NCI-H2107 treated with DMSO at 0.1 percent for 48 hours (cell line): ENCODE results near the gene ACAA1.

Experiments
- DNase-seq: peaks from one replicate; lab custom pipeline; 2025; ENCODE audit not compliant: unreplicated experiment; lab: John Stamatoyannopoulos, UW

Gene ACAA1

DNA sequence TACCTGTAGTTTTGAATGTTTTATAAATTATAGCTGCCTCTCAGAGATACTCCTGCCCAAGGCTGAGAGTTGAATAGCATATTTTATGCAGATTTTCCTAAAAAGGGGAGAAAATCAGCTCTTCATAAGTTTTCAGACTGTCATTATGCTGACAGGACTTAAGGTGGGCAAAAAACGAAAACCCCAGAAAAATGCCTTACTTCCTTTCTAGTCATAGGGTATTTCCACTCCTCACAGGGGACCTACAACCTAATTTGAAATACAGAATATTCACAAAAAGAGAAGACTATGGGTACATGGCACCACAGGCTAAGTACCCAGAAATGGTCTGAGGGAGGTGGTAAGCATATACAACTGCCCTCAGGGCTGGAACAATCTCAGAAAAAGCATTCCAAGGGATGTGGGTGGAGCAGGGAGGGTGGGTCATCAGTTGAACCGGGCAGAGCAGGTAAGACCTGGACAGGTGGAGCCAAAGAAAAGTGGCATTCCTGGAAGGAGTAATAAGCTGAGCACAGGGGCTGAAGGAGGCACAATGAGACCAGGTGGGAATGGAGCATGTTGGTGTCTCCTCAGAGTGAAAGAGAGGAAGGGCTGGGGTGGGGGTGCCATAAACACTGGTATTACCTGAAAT lies 17.8 kb upstream of the ACAA1 start:
- no peak for DNase-seq

DNA sequence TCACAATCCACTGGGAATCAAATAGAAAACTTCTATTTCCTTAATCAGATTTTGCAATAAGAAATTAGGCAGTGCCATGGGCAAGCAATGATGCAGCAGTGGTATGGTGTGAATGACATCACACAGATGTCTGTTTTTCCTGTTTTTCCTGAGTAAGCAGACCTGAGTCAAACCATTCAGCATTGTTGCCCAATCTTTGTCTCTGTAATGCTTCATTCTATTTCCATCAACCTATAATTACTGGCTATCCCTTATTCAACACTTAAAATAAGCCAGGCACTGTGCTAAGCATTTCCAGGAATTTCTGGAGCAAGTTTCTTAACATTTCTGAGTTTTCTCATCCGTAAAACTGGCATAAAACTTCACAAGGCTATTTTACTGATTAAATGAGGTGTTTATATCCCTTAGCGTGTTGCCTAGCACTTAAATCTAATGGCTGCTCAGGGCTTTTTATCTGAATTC lies 17.1 kb upstream of the ACAA1 start:
- no peak for DNase-seq

- DNase-seq: no peak
Measured at GRCh38 chr3:38153221-38153620, 16.3 kb upstream of the ACAA1 start.

DNA sequence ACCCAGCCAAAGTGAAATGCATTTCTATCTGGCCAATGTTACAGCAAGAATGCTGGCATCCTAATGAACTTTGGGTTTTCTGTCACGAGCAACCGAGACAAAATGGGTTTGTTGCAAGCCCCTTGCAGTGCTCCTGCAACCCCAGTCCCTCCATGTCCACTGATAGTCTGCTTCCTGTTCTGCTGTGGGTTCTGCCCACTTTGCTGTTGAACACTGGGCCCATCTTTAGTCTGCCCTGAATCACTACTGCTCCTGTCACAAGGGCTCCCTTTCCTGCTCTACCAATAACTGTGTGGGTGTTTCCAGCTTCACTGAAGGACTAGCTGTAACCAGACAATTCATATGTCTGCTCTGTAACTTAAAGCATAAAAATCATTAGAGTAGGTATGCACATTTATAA lies 15.7 kb upstream of the ACAA1 start:
- no peak for DNase-seq

GRCh38 chr3:38151667-38152265 lies 14.8 kb upstream of the ACAA1 start:
- no peak for DNase-seq

GRCh38 chr3:38150780-38151528 lies 14.0 kb upstream of the ACAA1 start:
- no peak for DNase-seq

GRCh38 chr3:38149708-38150107 lies 12.8 kb upstream of the ACAA1 start:
- DNase-seq: no peak

DNA sequence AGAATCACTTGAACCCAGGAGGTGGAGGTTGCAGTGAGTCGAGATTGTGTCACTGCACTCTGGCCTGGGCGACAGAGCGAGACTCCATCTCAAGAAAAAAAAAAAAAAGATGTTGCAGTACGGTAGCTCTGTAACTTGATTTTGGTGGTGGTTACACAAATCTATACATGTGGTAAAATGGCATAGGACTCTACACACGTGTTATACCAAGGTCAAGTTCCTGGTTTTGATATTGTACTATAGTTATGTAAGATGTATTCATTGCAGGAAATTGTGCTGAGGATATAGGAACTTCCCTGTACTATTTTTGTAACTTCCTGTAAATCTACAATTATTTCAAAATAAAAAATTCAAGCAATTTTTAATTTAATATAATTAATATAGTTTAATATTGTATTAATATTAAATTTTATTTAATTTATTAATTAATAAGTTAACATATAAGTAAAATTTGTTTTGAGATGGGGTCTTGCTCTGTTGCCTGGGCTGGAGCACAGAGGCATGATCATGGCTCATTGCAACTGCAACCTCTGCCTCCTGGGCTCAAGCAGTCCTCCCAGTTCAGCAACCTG lies 11.5 kb upstream of the ACAA1 start:
- DNase-seq: no peak

DNA sequence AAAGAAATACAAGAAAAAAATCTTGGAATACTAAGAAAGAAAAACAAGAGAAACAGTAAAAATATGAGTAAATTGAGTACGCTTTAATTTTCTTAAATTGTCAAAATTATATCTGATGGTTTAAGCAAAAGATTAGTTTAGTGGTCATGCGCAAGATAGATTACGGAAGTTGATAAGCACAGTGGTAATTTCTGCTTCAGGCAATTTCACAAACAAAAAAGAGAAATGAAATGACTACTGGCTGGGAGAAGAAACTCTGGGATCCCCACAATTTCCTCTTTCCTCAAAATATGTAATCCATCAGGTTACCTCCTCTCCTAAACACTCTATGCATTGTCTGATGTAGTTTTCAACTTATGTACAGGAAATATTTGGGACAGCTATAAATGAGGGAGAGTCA lies 10.5 kb upstream of the ACAA1 start:
- DNase-seq: no peak

DNA sequence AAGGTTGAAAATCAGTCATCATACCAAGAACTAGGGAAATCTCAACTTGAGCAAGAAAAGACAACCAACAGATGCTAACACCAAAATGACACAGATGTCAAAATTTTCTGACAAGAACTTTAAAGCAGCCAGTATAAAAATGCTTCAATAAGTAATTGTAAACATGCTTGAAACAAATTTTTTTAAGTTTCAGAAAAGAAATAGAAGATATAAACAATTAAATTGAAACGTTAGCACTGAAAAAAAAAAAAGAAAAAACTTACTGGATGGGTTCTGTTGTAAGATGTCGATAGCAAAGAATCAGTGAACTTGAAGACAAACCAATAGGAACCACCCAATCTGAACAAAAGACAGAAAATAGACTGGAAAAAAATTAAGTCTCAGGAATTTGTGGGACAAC lies 9.6 kb upstream of the ACAA1 start:
- DNase-seq: no peak

DNA sequence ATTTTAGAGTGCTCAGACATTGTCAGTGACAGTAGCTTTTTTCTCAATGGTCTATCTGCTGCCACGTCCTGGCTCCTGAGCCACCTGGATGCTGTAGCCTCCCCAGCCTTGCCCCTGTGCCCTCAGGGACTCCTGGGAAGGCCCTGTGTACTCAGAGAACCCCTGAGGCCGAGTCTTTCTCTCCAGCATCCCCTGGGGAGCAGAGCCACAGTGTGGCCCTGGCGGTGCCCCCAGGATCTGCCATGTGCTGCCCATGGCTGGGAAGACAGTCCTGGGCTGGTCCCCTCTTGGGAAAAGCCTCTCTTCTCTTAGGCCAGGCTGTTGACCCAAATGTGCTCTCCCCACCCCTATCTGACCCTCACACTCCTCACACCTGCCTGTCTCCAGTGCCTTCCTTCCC lies 6.6 kb upstream of the ACAA1 start:
- no peak for DNase-seq

DNA sequence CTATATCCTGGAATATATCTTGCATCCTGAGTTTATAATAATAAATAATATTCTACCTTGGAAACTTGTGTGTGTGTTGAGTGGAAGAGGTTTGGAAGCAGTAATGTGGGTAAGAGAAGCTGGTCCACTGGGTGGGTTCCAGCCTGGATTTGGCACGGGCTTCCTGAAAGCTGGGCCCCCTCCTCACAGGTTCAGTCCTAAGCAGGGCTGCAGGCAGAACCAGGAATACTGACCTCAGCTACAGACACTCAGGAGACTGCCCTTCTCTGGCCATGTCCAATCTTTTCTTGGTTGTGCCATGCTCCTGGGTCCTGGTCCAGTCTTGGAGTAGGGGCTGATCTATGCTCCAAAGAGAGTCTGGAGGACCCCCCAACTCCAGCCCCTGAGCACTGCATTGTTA lies 6.0 kb upstream of the ACAA1 start:
- no peak for DNase-seq

DNA sequence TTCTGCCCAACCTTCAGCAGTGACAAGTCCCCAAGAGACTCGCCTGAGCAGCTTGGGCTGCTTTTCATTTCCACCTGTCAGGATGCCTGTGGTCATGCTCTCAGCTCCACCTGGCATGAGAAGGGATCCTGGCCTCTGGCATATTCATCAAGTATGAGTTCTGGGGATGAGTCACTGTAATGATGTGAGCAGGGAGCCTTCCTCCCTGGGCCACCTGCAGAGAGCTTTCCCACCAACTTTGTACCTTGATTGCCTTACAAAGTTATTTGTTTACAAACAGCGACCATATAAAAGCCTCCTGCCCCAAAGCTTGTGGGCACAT lies 5.0 kb upstream of the ACAA1 start:
- DNase-seq: peak; percentile 19

- DNase-seq: no peak
Measured at GRCh38 chr3:38141173-38141951, 4.4 kb upstream of the ACAA1 start.

GRCh38 chr3:38140326-38141172 lies 3.6 kb upstream of the ACAA1 start:
- no peak for DNase-seq

DNA sequence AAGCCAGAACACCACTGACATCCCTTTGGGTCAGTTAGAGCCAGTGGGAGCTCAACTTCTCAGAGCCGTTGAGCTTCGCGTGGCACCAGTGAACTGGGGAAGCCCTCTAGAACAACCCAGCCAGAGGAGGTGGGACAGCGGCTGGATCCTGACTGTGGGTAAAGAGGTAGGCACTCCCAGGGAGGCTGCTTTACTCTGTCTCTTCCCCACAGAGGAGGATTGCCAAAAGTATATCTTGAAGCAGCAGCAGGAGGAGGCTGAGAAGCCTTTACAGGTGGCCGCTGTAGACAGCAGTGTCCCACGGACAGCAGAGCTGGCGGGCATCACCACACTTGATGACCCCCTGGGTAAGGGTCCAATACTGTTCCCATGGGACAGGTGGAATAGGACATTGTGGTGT lies 2.7 kb upstream of the ACAA1 start:
- no peak for DNase-seq

GRCh38 chr3:38139191-38139590 lies 2.3 kb upstream of the ACAA1 start:
- no peak for DNase-seq

DNA sequence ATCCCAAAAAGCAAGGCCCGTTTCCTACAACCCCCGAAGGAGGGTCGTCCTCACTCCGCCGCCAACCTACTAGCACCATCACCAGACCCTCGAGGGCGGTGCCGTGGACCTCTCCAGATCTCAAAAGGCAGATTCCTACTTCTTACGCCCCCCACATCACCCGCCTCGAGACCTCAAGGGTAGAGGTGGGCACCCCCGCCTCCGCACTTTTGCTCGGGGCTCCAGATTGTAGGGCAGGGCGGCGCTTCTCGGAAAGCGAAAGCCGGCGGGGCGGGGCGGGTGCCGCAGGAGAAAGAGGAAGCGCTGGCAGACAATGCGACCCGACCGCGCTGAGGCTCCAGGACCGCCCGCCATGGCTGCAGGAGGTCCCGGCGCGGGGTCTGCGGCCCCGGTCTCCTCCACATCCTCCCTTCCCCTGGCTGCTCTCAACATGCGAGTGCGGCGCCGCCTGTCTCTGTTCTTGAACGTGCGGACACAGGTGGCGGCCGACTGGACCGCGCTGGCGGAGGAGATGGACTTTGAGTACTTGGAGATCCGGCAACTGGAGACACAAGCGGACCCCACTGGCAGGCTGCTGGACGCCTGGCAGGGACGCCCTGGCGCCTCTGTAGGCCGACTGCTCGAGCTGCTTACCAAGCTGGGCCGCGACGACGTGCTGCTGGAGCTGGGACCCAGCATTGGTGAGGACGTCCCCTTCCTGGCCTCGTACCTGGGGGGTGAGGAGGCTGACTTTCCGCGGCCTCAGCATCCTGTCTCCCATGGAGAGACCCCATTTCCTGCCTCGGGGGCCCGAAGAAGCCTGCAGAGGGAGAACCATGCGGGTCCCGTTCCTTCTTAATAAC lies 1.6 kb upstream of the ACAA1 start, which contains the start of gene MYD88:
TSS of gene MYD88 (plus strand) at position 313 of the 842 bp plus-strand sequence. CDS start at position 353, 40 bp downstream.
- DNase-seq: no peak

DNA sequence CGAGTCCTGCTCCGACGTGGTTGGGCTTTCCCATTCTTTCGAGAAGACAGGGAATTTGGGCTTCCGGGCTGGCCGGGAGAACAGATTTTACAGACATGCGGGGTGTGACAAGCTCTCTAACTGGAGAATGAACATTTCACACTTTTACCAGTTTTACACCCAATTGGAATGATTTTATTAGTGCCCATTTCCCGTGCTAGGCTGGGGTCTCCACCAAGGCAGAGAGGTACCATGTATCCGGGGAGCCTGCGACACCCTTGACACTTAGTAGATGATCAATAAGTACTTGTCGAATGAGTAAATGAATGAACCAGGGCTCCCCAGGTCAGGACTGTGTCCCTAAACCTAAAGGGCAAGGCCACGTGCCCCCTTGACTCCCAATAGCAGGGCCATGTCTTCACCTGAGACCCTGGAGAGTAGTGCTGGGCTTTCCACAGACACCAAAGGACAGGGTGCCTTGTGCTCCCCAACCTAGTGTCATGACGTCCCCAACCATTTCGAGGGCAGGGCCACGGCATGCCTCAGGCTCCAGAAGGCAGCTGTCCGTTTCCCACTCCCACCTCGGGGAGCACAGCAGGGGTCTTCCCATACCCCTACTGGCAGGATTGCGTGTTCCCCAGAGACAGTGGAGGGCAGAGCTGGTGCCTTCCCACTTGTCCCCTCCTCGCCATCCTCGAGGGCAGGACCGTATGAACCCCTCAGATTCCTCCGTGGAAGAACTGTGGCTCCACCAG lies 855 bp upstream of the ACAA1 start:
- DNase-seq: peak; percentile 41
